HUES64 (cell line): Measurements from ENCODE around the gene FSD1L. TPM values are rescaled to one million over a fixed set of nuclear protein-coding genes. Genes with fewer than 3 reads are reported as not detected.

Experiments used
- H3K27ac ChIP-seq: 2 replicates; pipeline ENCODE4 v1.7.0; 2013; ENCODE audit warnings: low read depth, low read length, inconsistent platforms
- H3K27me3 ChIP-seq: 2 replicates; pipeline ENCODE4 v1.6.1; 2013; ENCODE audit warnings: mild to moderate bottlenecking, low read length; ENCODE audit not compliant: insufficient read depth
- H3K36me3 ChIP-seq: 2 replicates; pipeline ENCODE4 v1.6.1; 2013; ENCODE audit warnings: mild to moderate bottlenecking, low read length; ENCODE audit not compliant: insufficient read depth
- H3K4me1 ChIP-seq: 2 replicates; pipeline ENCODE4 v1.6.1; 2013; ENCODE audit warnings: mild to moderate bottlenecking, low read length, moderate library complexity; ENCODE audit not compliant: insufficient read depth
- H3K4me3 ChIP-seq: 2 replicates; pipeline ENCODE4 v1.5.1; 2013; ENCODE audit warnings: mild to moderate bottlenecking, low read length, moderate library complexity
- H3K9ac ChIP-seq: 2 replicates; pipeline ENCODE4 v1.6.1; 2013; ENCODE audit warnings: mild to moderate bottlenecking, low read depth, low read length
- H3K9me3 ChIP-seq: 2 replicates; pipeline ENCODE4 v1.6.1; 2013; ENCODE audit warnings: low read depth, low read length; ENCODE audit not compliant: insufficient read depth
- WGBS: fragments of 150-250, 120-280 bp; methylation state at CpG from one replicate; pipeline ENCODE4 v1.1.7; 2013; ENCODE audit warnings: missing lambda C conversion rate; 5-methylcytosine and 5-hydroxymethylcytosine counted together
- polyA plus RNA-seq, 2 experiments: library from polyadenylated mRNA; stranded (reverse); fragments of 50-300 nt; gene quantifications; one replicate each; pipeline ENCODE4 v1.2.3, GENCODE V29; 2013

FSD1L gene
- polyA plus RNA-seq (2013, experiment 1 of 2), result 3.5 TPM
- 2.5 TPM for polyA plus RNA-seq (2013, experiment 2 of 2)

DNA sequence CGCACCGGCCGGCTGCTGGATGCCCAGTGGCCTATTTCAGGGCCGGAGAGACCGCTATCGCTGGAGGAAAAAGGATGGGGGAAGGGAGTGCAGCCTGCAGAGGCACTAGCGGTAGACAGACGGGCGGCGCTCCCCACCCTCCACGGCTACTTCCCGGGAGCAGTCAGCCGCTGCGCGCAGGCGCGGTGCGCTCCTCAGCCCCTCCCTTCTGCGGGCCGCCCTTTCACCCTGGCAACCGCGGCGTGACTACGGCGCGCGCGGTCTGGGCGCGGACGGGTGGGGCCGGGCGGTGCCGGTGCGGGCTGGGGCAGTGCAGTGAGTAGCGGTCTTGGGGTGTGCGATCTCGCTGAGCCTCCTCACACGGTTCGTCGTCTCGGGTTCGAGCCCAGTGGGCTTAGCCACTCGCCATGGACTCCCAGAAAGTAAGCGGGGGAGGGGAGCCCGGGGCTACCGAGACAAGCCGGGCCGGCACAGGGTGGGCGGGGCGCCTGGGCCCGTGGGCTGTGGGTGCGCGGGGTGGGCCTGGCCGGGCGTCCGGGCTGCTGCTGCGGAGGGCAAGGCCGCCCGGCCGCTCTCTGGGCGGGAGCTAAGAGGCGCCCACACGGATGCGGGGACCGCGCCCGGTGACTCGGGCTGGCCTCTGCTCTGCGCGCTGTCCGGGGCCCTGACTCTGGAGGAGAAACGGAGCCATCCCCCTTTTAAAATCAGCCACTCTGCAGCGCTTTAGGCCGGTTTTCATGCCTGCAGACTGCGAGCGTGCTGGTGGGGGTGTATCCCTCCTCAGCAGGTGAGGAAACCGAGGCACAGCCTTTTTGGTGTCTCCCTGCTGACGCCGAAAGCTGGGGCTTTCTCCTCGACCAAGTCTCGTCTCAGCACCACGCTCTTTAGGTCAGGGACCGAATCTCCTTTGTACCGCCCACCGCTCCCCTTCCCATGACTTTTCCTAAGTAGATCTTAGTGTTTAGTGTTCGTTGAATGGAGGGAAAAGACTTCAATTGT, at the start of gene FSD1L:
Gene FSD1L, plus strand, starts transcription at position 221 of the 999 bp plus-strand sequence. Its CDS starts 187 bp downstream, at position 408.
- Histone ChIP-seq H3K4me3 (peak within 1 kb of the TSS; percentile 88), H3K36me3 (no peaks in the 10 kb centered on the region), H3K27ac (peak within 1 kb of the TSS; percentile 73), H3K9ac (peak within 1 kb of the TSS; percentile 88), H3K27me3 (no peaks in the 10 kb centered on the region), H3K4me1 (peaks cover 14% of the 10 kb centered on the region), H3K9me3 (no peaks in the 10 kb centered on the region)
- WGBS, result under 1% methylated on average over 84 of the region's 87 CpGs

- Histone ChIP-seq H3K9me3 (no peaks in the 10 kb centered on the region), H3K27ac (no peak overlapping the region), H3K9ac (no peak overlapping the region), H3K27me3 (no peaks in the 10 kb centered on the region), H3K4me1 (peaks cover 54% of the 10 kb centered on the region), H3K4me3 (no peak overlapping the region), H3K36me3 (no peaks in the 10 kb centered on the region)
- 79% methylated on average over 2 of the region's 2 CpGs for WGBS
Measured at GRCh38 chr9:105399117-105399516, 48.7 kb upstream of the FSD1L start.

DNA sequence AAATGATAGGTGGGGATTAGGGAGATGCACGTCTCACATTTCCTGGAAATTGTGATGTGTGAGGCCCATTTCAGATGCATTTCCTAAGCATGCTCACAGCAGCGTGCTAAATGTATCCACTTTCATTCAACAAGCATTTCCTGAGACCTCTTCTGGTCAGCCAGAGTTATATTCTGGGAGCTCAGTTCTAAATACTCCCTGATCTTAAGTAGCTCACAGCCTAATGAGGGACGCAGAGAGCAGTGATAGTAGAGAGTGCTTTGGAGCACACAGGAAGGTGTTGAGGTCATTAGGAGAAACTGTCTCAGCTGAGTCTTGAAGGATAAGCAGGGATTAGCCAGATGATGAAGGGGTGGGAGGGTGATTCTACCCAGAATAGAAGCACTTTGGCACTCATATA, 46.2 kb upstream of the FSD1L start:
- H3K36me3 ChIP-seq, result no peaks in the 10 kb centered on the region
- H3K4me3 ChIP-seq, result no peak overlapping the region
- no peak overlapping the region for H3K9ac ChIP-seq
- no peaks in the 10 kb centered on the region for H3K9me3 ChIP-seq
- H3K27me3 ChIP-seq, result no peaks in the 10 kb centered on the region
- H3K27ac ChIP-seq, result no peak overlapping the region
- H3K4me1 ChIP-seq, result peaks cover 54% of the 10 kb centered on the region
- 65% methylated on average over 3 of the region's 3 CpGs for WGBS

DNA sequence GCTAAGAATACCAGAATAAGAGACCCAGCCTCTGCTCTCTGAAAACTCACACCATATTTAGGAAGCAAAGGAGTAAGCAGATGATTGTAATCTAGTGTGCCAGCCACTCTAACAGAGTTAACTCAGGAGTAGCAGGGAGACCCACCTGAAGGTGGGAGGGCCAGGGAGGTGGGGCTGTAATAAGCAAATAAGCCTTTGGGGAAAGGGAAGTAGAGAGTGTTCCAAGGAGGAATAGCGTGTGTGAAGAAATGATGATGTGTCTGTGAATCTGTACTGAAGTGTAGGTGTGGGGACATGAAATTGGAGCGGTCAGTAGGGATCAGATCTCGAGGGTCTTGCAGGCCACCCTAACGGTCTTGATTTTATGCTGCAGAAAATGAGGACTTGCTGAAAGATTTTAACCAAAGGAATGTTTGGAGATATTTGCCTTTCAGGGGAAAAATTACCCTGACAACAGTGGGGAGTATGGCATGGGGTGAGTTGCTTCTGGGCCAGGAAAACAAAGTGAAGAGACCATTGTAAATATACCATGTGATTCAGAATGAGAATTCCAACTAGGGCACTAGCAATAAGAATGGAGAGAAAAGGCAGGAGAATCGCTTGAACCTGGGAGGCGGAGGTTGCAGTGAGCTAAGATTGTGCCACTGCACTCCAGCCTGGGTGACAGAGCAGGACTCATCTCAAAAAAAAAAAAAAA, 44.1 kb upstream of the FSD1L start:
- Histone ChIP-seq H3K4me3 (peak overlapping the region; percentile 17; the same call in 1 of the 2 replicates), H3K27me3 (no peaks in the 10 kb centered on the region), H3K27ac (peak overlapping the region; percentile 90), H3K9me3 (no peaks in the 10 kb centered on the region), H3K36me3 (no peaks in the 10 kb centered on the region), H3K4me1 (peaks cover 48% of the 10 kb centered on the region), H3K9ac (peak overlapping the region; percentile 50)
- WGBS, result 50% methylated on average over 6 of the region's 6 CpGs

DNA sequence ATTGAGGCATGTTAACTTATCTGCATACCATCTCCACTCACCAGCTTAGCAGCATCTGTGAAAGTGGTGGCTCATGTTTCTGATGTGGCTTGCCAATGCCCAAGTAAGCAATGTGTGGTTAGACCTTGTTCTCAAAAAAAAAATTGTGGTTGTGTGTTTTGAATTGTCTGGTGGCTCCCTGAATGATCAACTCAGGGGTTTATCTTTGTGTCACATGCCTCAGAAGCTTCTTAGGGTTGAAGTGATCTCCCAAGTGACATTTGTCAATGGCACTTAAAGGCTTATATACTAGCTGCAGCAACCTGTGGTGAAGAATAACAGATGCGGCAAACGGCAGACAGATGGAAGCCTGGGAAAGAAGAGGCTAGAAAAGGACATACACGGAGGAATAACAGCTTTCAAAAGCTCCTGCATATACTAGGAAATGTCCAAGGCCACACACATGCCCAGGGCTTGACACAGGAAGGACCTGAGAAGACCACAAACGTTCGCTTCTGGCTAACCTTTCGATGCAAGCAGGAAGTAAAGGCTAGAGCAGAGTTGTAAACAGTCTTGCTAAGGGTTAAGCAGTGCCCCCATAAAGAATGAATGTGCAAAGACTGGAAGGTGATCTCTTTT, 42.2 kb upstream of the FSD1L start:
- Histone ChIP-seq H3K9ac (no peak overlapping the region), H3K27ac (no peak overlapping the region)

DNA sequence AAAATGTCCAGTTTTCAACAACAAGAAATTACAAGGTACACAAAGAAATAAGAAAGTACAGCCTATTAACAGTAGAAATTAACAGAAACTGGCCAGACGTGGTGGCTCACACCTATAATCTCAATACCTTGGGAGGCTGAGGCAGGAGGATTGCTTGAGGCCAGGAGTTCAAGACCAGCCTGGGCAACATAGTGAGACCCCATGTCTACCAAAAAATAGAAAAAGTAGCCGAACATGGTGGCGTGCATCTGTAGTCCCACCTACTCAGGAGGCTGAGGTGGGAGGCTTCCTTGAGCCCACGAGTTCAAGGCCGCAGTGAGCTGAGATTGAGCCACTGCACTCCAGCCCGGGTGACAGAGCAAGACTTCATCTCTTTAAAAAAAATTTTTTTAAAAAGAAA, 41.5 kb upstream of the FSD1L start:
- Histone ChIP-seq H3K9ac (no peak overlapping the region), H3K36me3 (no peaks in the 10 kb centered on the region), H3K4me3 (no peak overlapping the region), H3K9me3 (0 out of 2 replicates have a peak, but pooled peaks cover 3% of the 10 kb centered on the region), H3K27ac (no peak overlapping the region), H3K4me1 (peaks cover 32% of the 10 kb centered on the region), H3K27me3 (no peaks in the 10 kb centered on the region)
- 95% methylated on average over 6 of the region's 6 CpGs for WGBS

More for the DNA sequence above, 42.2 kb upstream of the FSD1L start:
- 79% methylated on average over 6 of the region's 6 CpGs for WGBS
- no peaks in the 10 kb centered on the region for H3K36me3 ChIP-seq
- no peaks in the 10 kb centered on the region for H3K27me3 ChIP-seq
- no peaks in the 10 kb centered on the region for H3K9me3 ChIP-seq
- H3K4me3 ChIP-seq, result no peak overlapping the region
- H3K4me1 ChIP-seq, result peaks cover 38% of the 10 kb centered on the region

GRCh38 chr9:105413525-105413924, 34.3 kb upstream of the FSD1L start:
- 0 out of 2 replicates have a peak, but pooled peaks cover 9% of the 10 kb centered on the region for H3K9me3 ChIP-seq
- peaks cover 12% of the 10 kb centered on the region for H3K4me1 ChIP-seq
- no peaks in the 10 kb centered on the region for H3K27me3 ChIP-seq
- no peaks in the 10 kb centered on the region for H3K36me3 ChIP-seq
- no peak overlapping the region for H3K4me3 ChIP-seq
- no peak overlapping the region for H3K27ac ChIP-seq
- no peak overlapping the region for H3K9ac ChIP-seq
- 68% methylated on average over 2 of the region's 2 CpGs for WGBS

GRCh38 chr9:105414947-105415661, 32.7 kb upstream of the FSD1L start:
- no peaks in the 10 kb centered on the region for H3K36me3 ChIP-seq
- 0 out of 2 replicates have a peak, but pooled peaks cover 9% of the 10 kb centered on the region for H3K9me3 ChIP-seq
- peak overlapping the region; percentile 39 for H3K4me3 ChIP-seq
- no peak overlapping the region for H3K9ac ChIP-seq
- H3K27me3 ChIP-seq, result no peaks in the 10 kb centered on the region
- peaks cover 12% of the 10 kb centered on the region for H3K4me1 ChIP-seq
- WGBS, result 5% methylated on average over 6 of the region's 6 CpGs
- H3K27ac ChIP-seq, result no peak overlapping the region

- Histone ChIP-seq H3K4me1 (peaks cover 12% of the 10 kb centered on the region), H3K9ac (no peak overlapping the region), H3K36me3 (no peaks in the 10 kb centered on the region), H3K27me3 (no peaks in the 10 kb centered on the region), H3K4me3 (no peak overlapping the region), H3K9me3 (0 out of 2 replicates have a peak, but pooled peaks cover 9% of the 10 kb centered on the region), H3K27ac (no peak overlapping the region)
- WGBS, result 75% methylated on average over 8 of the region's 8 CpGs
Measured at GRCh38 chr9:105415662-105415980, 32.2 kb upstream of the FSD1L start.

DNA sequence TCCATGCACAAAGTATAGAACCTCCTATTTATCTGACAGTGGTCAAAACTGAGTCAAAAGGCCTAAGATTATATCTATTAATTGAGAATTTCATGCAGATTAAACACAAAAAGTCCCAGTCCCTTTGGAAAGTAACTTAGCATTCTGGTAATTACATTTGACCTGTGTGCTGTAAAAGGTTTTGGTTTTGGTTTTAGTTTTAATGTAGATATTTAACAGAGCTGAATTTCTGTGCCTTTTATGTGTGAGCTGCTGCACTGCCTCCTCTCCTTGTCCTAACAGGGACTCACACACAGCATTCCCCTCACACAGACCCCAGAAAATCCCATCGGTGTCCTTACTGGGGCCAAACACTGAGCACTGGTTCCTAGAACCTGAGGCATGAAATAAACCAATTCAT, 31.0 kb upstream of the FSD1L start:
- no peak overlapping the region for H3K9ac ChIP-seq
- H3K4me1 ChIP-seq, result peaks cover 12% of the 10 kb centered on the region
- no peak overlapping the region for H3K27ac ChIP-seq
- 87% methylated on average over 1 of the region's 1 CpG for WGBS
- H3K36me3 ChIP-seq, result no peaks in the 10 kb centered on the region
- no peaks in the 10 kb centered on the region for H3K27me3 ChIP-seq
- 0 out of 2 replicates have a peak, but pooled peaks cover 1% of the 10 kb centered on the region for H3K9me3 ChIP-seq
- H3K4me3 ChIP-seq, result no peak overlapping the region
